Loucy (cell line): ENCODE data around the gene GGN.

Experiments used
- CTCF ChIP-seq: fragments of 200-600 bp; sonication (generic); conservative IDR thresholded peaks from 2 replicates; pipeline ENCODE4 v1.5.1; 2014; ENCODE audit warnings: mild to moderate bottlenecking, antibody characterized with exemption, low read length
- EZH2phosphoT487 ChIP-seq: fragments of 200-600 bp; IDR thresholded peaks from 2 replicates; pipeline ENCODE4 v1.6.1; 2018; ENCODE audit warnings: antibody characterized with exemption, mild to moderate bottlenecking, moderate library complexity, borderline replicate concordance

- TF ChIP-seq CTCF, result no peak
- no peak for TF ChIP-seq EZH2phosphoT487
These were observed 6.7 kb downstream of the GGN start for GRCh38 chr19:38381138-38381537.
